DOHH2 (cell line): ENCODE results near the gene CHPF2.

Source experiments
- H3F3A ChIP-seq: fragments of 200-600 bp; sonication (generic), shearing (Covaris generic); 2 replicates; pipeline ENCODE4 v1.6.0; 2016; ENCODE audit warnings: antibody characterized with exemption, mild to moderate bottlenecking; ENCODE audit not compliant: control insufficient read depth, insufficient read depth
- H3K27ac ChIP-seq: fragments of 200-600 bp; sonication (generic); 2 replicates; pipeline ENCODE4 v1.5.1; 2014; ENCODE audit warnings: low read depth, mild to moderate bottlenecking, low read length, moderate library complexity
- H3K27me3 ChIP-seq: fragments of 200-600 bp; sonication (generic); 2 replicates; pipeline ENCODE4 v1.6.1; 2014; ENCODE audit warnings: mild to moderate bottlenecking, low read length, mixed read lengths; ENCODE audit not compliant: control insufficient read depth
- H3K36me3 ChIP-seq: fragments of 200-600 bp; sonication (generic); 2 replicates; pipeline ENCODE4 v1.6.1; 2014; ENCODE audit warnings: mild to moderate bottlenecking, low read length, moderate library complexity, mixed read lengths; ENCODE audit not compliant: control insufficient read depth
- H3K4me1 ChIP-seq: fragments of 200-600 bp; sonication (generic); 2 replicates; pipeline ENCODE4 v1.6.1; 2014; ENCODE audit warnings: mild to moderate bottlenecking, low read length, mixed read lengths; ENCODE audit not compliant: control insufficient read depth
- H3K4me2 ChIP-seq: fragments of 200-600 bp; sonication (generic); 2 replicates; pipeline ENCODE4 v1.6.0; 2014; ENCODE audit warnings: mild to moderate bottlenecking, low read length, moderate library complexity
- H3K4me3 ChIP-seq: fragments of 200-600 bp; sonication (generic); 2 replicates; pipeline ENCODE4 v1.5.1; 2014; ENCODE audit warnings: mild to moderate bottlenecking, low read length, mixed read lengths
- H3K79me2 ChIP-seq: fragments of 200-600 bp; sonication (generic); 2 replicates; pipeline ENCODE4 v1.6.1; 2014; ENCODE audit warnings: mild to moderate bottlenecking, low read length, mixed read lengths; ENCODE audit not compliant: control insufficient read depth
- H3K9me2 ChIP-seq: fragments of 200-600 bp; sonication (generic); replicated peaks from 2 replicates; pipeline ENCODE4 v1.6.1; 2014; ENCODE audit warnings: mild to moderate bottlenecking, low read length, mixed read lengths; ENCODE audit not compliant: control insufficient read depth
- H3K9me3 ChIP-seq: fragments of 200-600 bp; sonication (generic); 2 replicates; pipeline ENCODE4 v1.6.1; 2014; ENCODE audit warnings: antibody characterized with exemption, low read length, mixed read lengths; ENCODE audit not compliant: control insufficient read depth, insufficient read depth
- H4K20me1 ChIP-seq: fragments of 200-600 bp; sonication (generic); 2 replicates; pipeline ENCODE4 v1.6.0; 2014; ENCODE audit warnings: low read depth, mild to moderate bottlenecking, antibody characterized with exemption, low read length, moderate library complexity; ENCODE audit not compliant: control insufficient read depth, insufficient read depth
- CTCF ChIP-seq: fragments of 200-600 bp; sonication (generic); IDR thresholded peaks from one replicate; pipeline ENCODE4 v1.5.1; 2014; ENCODE audit warnings: antibody characterized with exemption, mild to moderate bottlenecking, low read depth, low read length; ENCODE audit not compliant: poor library complexity, severe bottlenecking
- EZH2phosphoT487 ChIP-seq: fragments of 200-600 bp; sonication (generic); IDR thresholded peaks from 2 replicates; pipeline ENCODE4 v1.6.1; 2017; ENCODE audit warnings: borderline replicate concordance, mild to moderate bottlenecking, antibody characterized with exemption, low read length, moderate library complexity, mixed read lengths

CHPF2 gene

GRCh38 chr7:151189038-151189437 lies 43.2 kb upstream of the CHPF2 start:
- no peaks in the 10 kb centered on the region for H3K79me2 ChIP-seq
- no peak overlapping the region for H3K4me3 ChIP-seq
- H3K36me3 ChIP-seq, result no peaks in the 10 kb centered on the region
- H3K4me1 ChIP-seq, result peaks cover 8% of the 10 kb centered on the region; the same call in 1 of the 2 replicates
- H3F3A ChIP-seq, result no peaks in the 10 kb centered on the region
- no peak overlapping the region for H3K4me2 ChIP-seq
- no peaks in the 10 kb centered on the region for H3K9me2 ChIP-seq
- H3K9me3 ChIP-seq, result no peaks in the 10 kb centered on the region
- H4K20me1 ChIP-seq, result no peaks in the 10 kb centered on the region
- no peak overlapping the region for H3K27ac ChIP-seq
- no peak for TF ChIP-seq CTCF
- no peak for TF ChIP-seq EZH2phosphoT487
- peaks cover 32% of the 10 kb centered on the region for H3K27me3 ChIP-seq

- H3F3A ChIP-seq, result no peaks in the 10 kb centered on the region
- H3K4me2 ChIP-seq, result no peak overlapping the region
- no peaks in the 10 kb centered on the region for H3K9me3 ChIP-seq
- H3K4me1 ChIP-seq, result peaks cover 8% of the 10 kb centered on the region; the same call in 1 of the 2 replicates
- no peaks in the 10 kb centered on the region for H3K9me2 ChIP-seq
- TF ChIP-seq EZH2phosphoT487, result no peak
- TF ChIP-seq CTCF, result no peak
- H3K27ac ChIP-seq, result no peak overlapping the region
- H3K79me2 ChIP-seq, result no peaks in the 10 kb centered on the region
- no peaks in the 10 kb centered on the region for H4K20me1 ChIP-seq
- no peaks in the 10 kb centered on the region for H3K36me3 ChIP-seq
- peaks cover 36% of the 10 kb centered on the region for H3K27me3 ChIP-seq
- H3K4me3 ChIP-seq, result no peak overlapping the region
Measured at GRCh38 chr7:151191544-151191943, 40.7 kb upstream of the CHPF2 start.

GRCh38 chr7:151192002-151192539 lies 40.2 kb upstream of the CHPF2 start:
- Histone ChIP-seq H3K4me2 (no peak overlapping the region), H3K9me3 (no peaks in the 10 kb centered on the region), H3K27me3 (peaks cover 40% of the 10 kb centered on the region), H3K27ac (no peak overlapping the region), H3K4me1 (peaks cover 8% of the 10 kb centered on the region; the same call in 1 of the 2 replicates), H3K36me3 (no peaks in the 10 kb centered on the region), H3K4me3 (no peak overlapping the region), H4K20me1 (no peaks in the 10 kb centered on the region), H3K79me2 (no peaks in the 10 kb centered on the region), H3F3A (no peaks in the 10 kb centered on the region), H3K9me2 (no peaks in the 10 kb centered on the region)
- TF ChIP-seq EZH2phosphoT487 (no peak), CTCF (no peak)
